Activated CD4-positive, alpha-beta T cell treated with anti-CD3 and anti-CD28 coated beads, Interleukin-2, amount 10 ng/mL, durations not matched to agents 7 days and 5 days (primary cell): ENCODE measurements around the gene FAM111A. TPM values are rescaled to one million over a fixed set of nuclear protein-coding genes. Genes with fewer than 3 reads are reported as not detected.
A peak's percentile ranks its signal among the peaks of the same experiment; 100 is the strongest.
"Not testable (repeated sequence)": the region's sequence is repeated elsewhere in the genome, so short reads cannot be mapped to it uniquely, and the experiment has no call there.

Source experiments
- CTCF ChIA-PET: fragments of 350-600 bp; sonication (Branson Sonifier 250); formaldehyde crosslinking; loops from one replicate; lab custom pipeline; 2021; ENCODE audit warnings: antibody characterized with exemption; lab: Charles Lee
- POLR2A ChIA-PET: fragments of 350-600 bp; sonication (Branson Sonifier 250); formaldehyde crosslinking; loops from one replicate; lab custom pipeline; 2021; ENCODE audit warnings: antibody characterized with exemption; lab: Charles Lee
- DNase-seq: peaks from one replicate; pipeline ENCODE4 v3.0.0-alpha.2; 2020
- H3K27ac Mint-ChIP-seq: one replicate; pipeline ENCODE4 v1.8.0; 2021; ENCODE audit warnings: mild to moderate bottlenecking, moderate library complexity, mixed read lengths
- H3K27me3 Mint-ChIP-seq: one replicate; pipeline ENCODE4 v1.8.0; 2021; ENCODE audit warnings: mixed read lengths
- H3K36me3 Mint-ChIP-seq: one replicate; pipeline ENCODE4 v1.8.0; 2021; ENCODE audit warnings: low read depth, mixed read lengths
- H3K4me1 Mint-ChIP-seq: one replicate; pipeline ENCODE4 v1.8.0; 2021; ENCODE audit warnings: mixed read lengths
- H3K4me3 Mint-ChIP-seq: one replicate; pipeline ENCODE4 v1.8.0; 2021; ENCODE audit warnings: mild to moderate bottlenecking, moderate library complexity, mixed read lengths
- H3K9me3 Mint-ChIP-seq: one replicate; pipeline ENCODE4 v1.8.0; 2021; ENCODE audit warnings: mixed read lengths
- total RNA-seq, 2 experiments: library from RNA; stranded (reverse); gene quantifications; one replicate each; pipeline ENCODE4 v1.2.3, GENCODE V29; 2021

The FAM111A gene, protein sequence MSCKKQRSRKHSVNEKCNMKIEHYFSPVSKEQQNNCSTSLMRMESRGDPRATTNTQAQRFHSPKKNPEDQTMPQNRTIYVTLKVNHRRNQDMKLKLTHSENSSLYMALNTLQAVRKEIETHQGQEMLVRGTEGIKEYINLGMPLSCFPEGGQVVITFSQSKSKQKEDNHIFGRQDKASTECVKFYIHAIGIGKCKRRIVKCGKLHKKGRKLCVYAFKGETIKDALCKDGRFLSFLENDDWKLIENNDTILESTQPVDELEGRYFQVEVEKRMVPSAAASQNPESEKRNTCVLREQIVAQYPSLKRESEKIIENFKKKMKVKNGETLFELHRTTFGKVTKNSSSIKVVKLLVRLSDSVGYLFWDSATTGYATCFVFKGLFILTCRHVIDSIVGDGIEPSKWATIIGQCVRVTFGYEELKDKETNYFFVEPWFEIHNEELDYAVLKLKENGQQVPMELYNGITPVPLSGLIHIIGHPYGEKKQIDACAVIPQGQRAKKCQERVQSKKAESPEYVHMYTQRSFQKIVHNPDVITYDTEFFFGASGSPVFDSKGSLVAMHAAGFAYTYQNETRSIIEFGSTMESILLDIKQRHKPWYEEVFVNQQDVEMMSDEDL
- 100 to 1,000 TPM; 208 to 258 TPM for total RNA-seq

DNA sequence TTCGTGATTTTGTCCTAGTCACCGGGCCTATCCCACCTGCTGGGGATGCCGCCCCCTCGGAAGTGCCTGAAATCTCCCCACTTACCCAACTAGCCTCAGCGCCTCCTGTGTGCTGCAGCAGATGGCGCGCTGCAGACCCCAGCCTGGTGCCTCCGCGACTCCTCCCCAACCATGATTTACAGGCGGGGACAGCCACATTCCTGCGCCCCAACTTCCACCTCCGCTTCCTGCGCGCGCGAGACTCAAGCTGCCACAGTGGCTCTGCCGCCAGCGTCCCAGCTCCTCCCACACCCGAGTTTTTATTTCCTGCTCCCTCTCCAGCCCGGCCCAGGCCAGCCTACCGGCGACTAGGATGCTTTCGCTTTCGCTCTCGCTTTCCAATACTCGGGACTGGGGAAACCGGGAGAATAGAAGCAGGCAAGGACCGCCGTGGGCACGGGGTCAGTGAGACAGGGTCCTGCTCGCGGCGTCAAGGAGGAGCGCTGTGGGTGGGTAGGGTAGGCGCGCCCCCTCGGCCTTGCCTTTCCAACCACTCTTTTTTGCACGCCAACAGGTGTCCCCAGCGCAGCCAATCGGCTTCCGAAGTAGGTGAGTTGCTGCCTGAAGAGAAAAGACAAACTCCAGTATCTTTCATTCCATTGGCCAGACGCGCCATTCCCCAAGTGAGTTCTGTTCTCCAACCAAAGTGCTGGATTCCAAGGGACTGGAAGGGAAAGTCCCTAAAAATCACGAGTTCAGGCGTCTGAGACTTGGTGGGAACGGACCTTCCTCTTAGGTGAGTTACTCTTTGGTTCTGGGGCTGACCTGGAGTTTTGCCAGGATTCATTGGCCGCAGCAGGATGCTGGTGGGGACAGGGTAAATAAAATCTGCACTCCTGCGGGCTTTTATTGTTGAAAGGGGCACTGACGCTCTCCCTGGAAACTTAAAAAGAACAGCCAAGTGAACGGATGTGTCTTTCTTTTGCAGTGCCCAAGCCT lies at the start of gene FAM111A:
TSS of gene FAM111A (plus strand) at position 327 of the 978 bp plus-strand sequence. CDS start 6,017 bp downstream, outside the sequence.
- peak within 1 kb of the TSS; percentile 96 for H3K27ac Mint-ChIP-seq
- H3K9me3 Mint-ChIP-seq = no peaks in the 10 kb centered on the region
- peaks cover 47% of the 10 kb centered on the region for H3K36me3 Mint-ChIP-seq
- peaks cover 52% of the 10 kb centered on the region for H3K4me1 Mint-ChIP-seq
- H3K27me3 Mint-ChIP-seq = no peaks in the 10 kb centered on the region
- peak within 1 kb of the TSS; percentile 89 for H3K4me3 Mint-ChIP-seq
- DNase-seq = peak; percentile 94
- CTCF ChIA-PET = interaction anchor here (1.0 to 5.9 kb wide), 8 partner anchors 14 to 85 kb away, joined by 3 to 43 read pairs (median 4); partner anchors contain the start of gene DTX4
- POLR2A ChIA-PET = interaction anchor here (0.7 to 1.4 kb wide), 4 partner anchors 10 to 37 kb away, joined by 3 to 9 read pairs (median 6); no protein-coding TSS in a partner anchor

DNA sequence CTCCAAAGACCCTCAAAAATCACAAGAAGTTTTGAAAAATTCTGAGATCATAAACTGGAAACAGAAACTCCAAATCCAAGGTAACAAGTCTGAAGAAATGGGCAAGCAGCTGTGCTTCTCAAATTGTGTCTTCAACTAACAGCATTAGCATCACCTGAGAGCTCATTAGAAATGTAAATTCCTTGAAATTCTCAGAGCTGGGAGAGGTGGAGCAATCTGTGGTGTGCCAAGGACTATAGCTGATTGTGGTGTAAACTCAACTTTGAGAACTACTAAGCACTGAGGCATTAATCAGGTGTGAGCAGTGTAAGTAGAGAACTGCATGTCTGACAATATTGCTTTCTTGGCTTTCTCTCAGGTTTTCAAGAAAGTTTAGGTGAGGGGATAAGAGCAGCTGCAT lies 49.1 kb upstream of the FAM111A start:
- POLR2A ChIA-PET, H3K4me1 Mint-ChIP-seq, H3K4me3 Mint-ChIP-seq, CTCF ChIA-PET, H3K27ac Mint-ChIP-seq, H3K36me3 Mint-ChIP-seq, DNase-seq, H3K9me3 Mint-ChIP-seq: not testable (repeated sequence)
- peaks cover 13% of the 10 kb centered on the region for H3K27me3 Mint-ChIP-seq

DNA sequence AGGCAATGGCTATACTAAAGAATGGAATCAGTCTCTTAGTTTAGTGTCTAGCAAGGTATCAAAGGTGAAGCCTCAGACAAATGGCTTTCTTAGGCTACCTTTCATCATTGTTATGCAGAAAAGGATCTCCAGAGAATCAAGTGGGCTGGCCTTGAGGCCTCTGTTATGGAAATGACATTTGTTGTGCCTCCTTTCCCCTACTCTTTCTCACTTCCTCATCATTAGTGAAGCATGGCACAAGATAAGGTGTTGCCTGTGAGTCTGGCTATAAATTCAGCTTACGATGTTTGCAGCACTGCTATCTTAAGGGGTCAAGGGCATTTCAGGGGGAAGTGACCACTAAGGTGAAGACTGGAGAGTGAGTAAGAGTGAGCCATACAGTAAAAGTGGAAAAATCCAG lies 47.4 kb upstream of the FAM111A start:
- POLR2A ChIA-PET, H3K9me3 Mint-ChIP-seq, H3K4me3 Mint-ChIP-seq, H3K36me3 Mint-ChIP-seq, DNase-seq, H3K4me1 Mint-ChIP-seq, H3K27ac Mint-ChIP-seq: not testable (repeated sequence)
- CTCF ChIA-PET = interaction anchor here (1.5 kb wide), 1 partner anchor 41 kb away, joined by 5 read pairs; no protein-coding TSS in a partner anchor
- H3K27me3 Mint-ChIP-seq = peaks cover 15% of the 10 kb centered on the region

DNA sequence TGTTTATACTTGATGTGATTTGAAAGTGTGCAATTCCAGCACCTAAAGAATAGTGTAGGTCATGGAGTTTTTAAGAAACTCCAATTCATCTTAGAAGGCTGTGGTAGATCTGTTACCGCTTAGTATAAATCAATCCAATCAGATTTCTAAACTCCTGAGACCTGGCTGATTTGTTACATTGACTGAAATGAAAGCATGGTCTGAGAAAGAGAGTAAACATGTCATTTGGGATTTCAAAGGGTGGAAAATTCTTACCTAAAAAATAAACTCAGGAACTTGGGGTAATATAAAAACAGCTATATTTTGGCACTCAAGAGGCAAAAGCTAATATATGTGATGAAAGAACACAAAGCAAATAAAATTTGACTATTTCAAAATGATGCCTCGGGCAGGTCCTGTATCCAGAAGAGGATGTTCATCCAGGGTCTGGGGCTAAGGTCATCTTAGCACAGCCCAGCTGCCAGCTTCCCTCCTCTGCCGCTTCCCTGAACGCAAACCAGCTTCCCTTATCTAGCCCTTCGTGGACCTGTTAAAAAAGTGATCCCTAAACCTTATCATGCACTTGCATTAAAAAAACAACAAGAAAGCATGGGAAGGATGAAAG lies 46.6 kb upstream of the FAM111A start:
- POLR2A ChIA-PET, H3K4me1 Mint-ChIP-seq, H3K4me3 Mint-ChIP-seq, DNase-seq, H3K36me3 Mint-ChIP-seq, H3K9me3 Mint-ChIP-seq, H3K27ac Mint-ChIP-seq: not testable (repeated sequence)
- H3K27me3 Mint-ChIP-seq = peaks cover 16% of the 10 kb centered on the region
- CTCF ChIA-PET = interaction anchor here (0.8 to 1.9 kb wide), 4 partner anchors 23 to 61 kb away, joined by 3 to 9 read pairs (median 5); no protein-coding TSS in a partner anchor

DNA sequence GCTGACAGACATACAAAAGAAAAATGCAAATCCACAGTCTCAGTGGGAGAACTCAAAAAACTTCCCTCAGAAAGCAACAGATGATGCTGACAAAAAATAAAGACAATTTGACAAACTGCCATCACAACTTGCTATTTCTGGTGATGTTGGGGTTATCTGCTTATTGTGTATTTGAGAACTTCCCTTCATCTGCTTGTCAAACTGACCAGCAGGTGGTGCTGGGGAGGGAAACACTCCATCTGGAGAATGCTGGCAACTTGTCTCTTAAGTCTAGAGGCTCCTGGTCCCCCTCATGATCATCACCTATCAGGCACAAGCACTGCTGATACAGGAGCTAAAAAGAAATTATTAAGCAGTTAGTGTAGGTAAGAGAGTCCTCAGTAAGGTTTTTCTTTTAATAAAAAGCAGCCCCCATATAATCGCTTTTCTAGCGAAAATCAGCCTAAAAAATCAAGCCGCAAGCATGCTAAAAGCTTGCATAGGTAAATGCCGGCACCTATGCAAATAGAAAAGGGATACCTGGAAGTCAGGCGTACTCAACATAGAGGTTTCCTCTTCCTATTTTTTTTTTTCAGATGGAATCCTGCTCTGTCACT lies 45.4 kb upstream of the FAM111A start:
- Mint-ChIP-seq H3K9me3 (no peaks in the 10 kb centered on the region), H3K27me3 (peaks cover 20% of the 10 kb centered on the region), H3K4me1 (peaks cover 17% of the 10 kb centered on the region), H3K36me3 (no peaks in the 10 kb centered on the region), H3K4me3 (no peak overlapping the region), H3K27ac (no peak overlapping the region)
- ChIA-PET POLR2A (interaction anchor here (0.7 kb wide), 1 partner anchor 428 kb away, joined by 3 read pairs; no protein-coding TSS in a partner anchor), CTCF (interaction anchor here (0.9 to 1.9 kb wide), 5 partner anchors 11 to 160 kb away, joined by 3 to 9 read pairs (median 5); no protein-coding TSS in a partner anchor)
- peak; percentile 78 for DNase-seq

DNA sequence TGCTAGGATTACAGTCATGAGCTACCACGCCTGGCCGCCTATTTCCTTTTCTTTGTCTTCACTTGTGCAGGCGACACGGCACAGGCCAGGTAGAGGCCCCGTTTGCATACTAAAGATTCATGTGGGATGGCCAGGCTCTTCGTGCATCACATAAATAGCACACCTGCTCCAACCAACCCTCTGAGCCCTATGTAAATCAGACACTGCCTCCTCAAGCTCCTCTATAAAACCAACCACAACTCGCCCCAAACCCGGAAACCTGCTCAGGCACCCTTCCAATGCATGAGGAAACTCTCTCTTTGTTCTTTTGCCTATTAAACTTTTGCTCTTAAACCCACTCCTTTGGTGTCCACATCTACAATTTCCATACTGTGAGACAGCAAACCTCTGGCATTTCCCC lies 44.7 kb upstream of the FAM111A start:
- POLR2A ChIA-PET, H3K27ac Mint-ChIP-seq, H3K36me3 Mint-ChIP-seq, H3K9me3 Mint-ChIP-seq, DNase-seq, H3K4me3 Mint-ChIP-seq: not testable (repeated sequence)
- H3K4me1 Mint-ChIP-seq = peaks cover 24% of the 10 kb centered on the region
- H3K27me3 Mint-ChIP-seq = peaks cover 20% of the 10 kb centered on the region
- CTCF ChIA-PET = interaction anchor here (0.9 to 1.9 kb wide), 4 partner anchors 10 to 160 kb away, joined by 3 to 9 read pairs (median 5); no protein-coding TSS in a partner anchor

DNA sequence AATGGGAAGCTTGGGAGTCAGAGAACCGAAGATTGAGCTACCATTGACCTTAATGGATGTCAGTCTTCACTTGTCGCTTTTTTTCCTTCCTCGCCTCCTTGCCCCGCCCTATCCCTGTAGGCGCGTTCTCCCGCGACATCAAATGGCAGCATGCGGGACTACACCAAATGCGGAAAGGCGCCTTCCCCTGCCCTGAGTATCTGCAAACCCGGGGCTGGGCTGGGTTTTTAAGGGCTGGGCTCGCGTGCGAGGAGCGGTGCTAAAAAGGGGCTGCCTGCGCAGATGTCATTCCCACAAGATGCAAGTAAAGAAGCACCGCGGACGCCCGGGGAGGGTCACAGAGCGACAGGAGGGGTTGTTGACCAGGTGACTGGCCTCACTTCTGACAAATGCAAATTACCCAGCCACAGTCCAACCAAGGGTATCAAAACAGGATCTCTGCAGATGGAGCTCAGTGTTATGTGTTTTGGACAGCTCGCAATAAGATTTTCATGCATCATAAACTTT lies 40.3 kb upstream of the FAM111A start:
- peaks cover 44% of the 10 kb centered on the region for H3K4me1 Mint-ChIP-seq
- peaks cover 17% of the 10 kb centered on the region for H3K36me3 Mint-ChIP-seq
- ChIA-PET CTCF (interaction anchor here (1.0 to 1.4 kb wide), 2 partner anchors 8 to 69 kb away, joined by 3 to 6 read pairs; partner anchors contain the start of gene DTX4), POLR2A (no interaction called here)
- peaks cover 7% of the 10 kb centered on the region for H3K9me3 Mint-ChIP-seq
- H3K27ac Mint-ChIP-seq = peak overlapping the region; percentile 61
- peak; percentile 69 for DNase-seq
- H3K27me3 Mint-ChIP-seq = peaks cover 22% of the 10 kb centered on the region
- peak overlapping the region; percentile 67 for H3K4me3 Mint-ChIP-seq

DNA sequence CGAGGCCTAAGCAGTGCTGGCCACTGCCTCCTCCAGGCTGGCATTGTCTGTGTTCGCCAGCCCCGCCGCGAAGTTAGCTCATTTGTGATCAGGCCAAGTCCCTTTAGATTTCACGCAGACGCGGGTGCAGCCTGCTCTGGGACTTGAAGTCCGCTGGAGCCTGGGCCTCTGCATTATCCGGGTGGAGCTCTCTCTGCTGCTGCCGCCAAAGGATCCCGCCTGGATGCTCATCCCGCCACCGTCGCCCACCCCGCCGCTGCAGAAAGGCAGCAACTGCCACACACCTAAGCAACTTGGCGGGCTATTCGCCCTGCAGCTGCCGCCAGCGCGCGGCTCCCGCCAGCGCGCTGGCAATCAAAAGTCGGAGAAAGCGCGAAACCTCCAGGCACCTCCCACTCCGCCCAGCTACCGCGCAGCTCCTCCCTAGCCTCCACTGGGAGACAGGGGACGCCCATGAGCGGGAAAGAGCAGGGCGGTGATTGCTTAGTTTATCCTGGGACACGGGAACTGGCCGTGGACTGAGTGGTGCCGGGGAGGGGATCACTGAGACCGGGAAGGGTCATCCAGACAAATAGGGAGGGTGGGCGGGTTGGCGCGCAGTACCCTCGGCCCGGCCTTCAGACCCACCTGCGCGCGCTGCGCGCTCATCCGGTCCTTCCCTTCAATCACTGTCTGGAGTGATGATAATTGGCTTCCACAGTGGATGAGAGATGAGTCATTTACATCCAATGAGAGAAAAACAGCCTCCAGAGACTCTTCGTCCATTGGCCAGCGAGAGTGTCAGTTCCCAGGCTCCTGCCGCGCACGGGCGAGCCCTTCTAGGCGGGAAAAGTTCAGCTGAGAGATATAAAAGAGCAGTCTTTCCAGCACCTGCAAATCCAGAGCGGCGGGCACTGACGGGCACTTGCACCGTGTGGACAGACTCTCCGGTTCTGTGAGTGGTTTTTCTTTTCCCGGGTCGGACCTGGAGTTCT lies 36.0 kb upstream of the FAM111A start, which contains the start of gene FAM111B:
TSS of gene FAM111B (plus strand) at position 875 of the 974 bp plus-strand sequence. CDS start 2,389 bp downstream, outside the sequence.
- Mint-ChIP-seq H3K36me3 (peaks cover 55% of the 10 kb centered on the region), H3K4me1 (peaks cover 71% of the 10 kb centered on the region), H3K4me3 (peak within 1 kb of the TSS; percentile 95), H3K9me3 (peaks cover 7% of the 10 kb centered on the region), H3K27me3 (peaks cover 4% of the 10 kb centered on the region), H3K27ac (peak within 1 kb of the TSS; percentile 91)
- CTCF ChIA-PET = interaction anchor here (0.6 to 2.7 kb wide), 11 partner anchors 9 to 165 kb away, joined by 3 to 19 read pairs (median 4); partner anchors contain the start of genes DTX4 and FAM111A
- POLR2A ChIA-PET = interaction anchor here (0.6 to 1.2 kb wide), 3 partner anchors 29 to 510 kb away, joined by 3 to 6 read pairs (median 3); partner anchors contain the start of gene FAM111A
- peak; percentile 88 for DNase-seq

DNA sequence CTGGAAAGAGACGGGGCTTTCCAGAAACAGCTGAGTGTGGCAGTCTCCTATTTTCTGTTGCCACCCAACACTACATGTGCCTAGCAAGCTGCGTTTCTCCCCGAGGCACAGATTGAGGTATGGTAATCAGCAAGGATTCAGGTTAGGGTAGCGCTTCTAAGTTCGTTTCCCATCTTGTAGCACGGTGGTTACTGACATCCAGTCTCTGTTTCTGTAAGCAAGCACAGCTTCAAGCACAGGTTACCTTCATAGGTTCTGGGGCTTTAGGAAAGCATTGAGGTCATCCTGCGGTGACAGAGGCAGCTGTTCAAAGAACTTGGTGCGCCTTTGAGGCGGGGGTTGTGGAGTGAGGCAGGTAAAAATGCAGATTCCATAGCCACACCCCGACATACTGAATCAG lies 34.9 kb upstream of the FAM111A start:
- peak overlapping the region; percentile 95 for H3K4me3 Mint-ChIP-seq
- peak; percentile 49 for DNase-seq
- H3K36me3 Mint-ChIP-seq = peaks cover 64% of the 10 kb centered on the region
- H3K27ac Mint-ChIP-seq = peak overlapping the region; percentile 91
- H3K9me3 Mint-ChIP-seq, H3K27me3 Mint-ChIP-seq: not testable (repeated sequence)
- ChIA-PET POLR2A (interaction anchor here (0.7 kb wide), 1 partner anchor 37 kb away, joined by 4 read pairs; no protein-coding TSS in a partner anchor), CTCF (interaction anchor here (0.6 to 2.7 kb wide), 6 partner anchors 10 to 95 kb away, joined by 3 to 19 read pairs (median 4); partner anchors contain the start of gene DTX4)
- H3K4me1 Mint-ChIP-seq = peaks cover 69% of the 10 kb centered on the region

DNA sequence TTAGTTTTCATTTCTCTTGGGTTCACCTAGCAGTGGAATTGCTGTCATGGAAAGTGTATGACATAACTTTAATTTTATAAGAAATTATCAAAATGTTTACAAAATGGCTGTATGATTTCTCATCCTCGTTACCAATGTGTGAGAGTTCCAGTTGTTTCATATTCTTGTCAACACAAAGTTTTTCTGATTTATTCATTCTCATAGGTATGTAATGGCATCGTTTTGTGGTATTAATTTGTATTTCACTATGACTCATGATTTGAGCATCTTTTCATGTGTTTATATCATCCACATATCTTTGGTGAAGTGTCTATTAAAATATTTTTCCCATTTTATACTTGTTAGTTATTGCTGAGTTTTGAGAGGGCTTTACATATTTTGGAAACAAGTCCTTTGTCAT lies 30.2 kb upstream of the FAM111A start:
- Mint-ChIP-seq H3K36me3 (peaks cover 93% of the 10 kb centered on the region), H3K4me1 (peaks cover 66% of the 10 kb centered on the region), H3K27me3 (no peaks in the 10 kb centered on the region), H3K4me3 (no peak overlapping the region), H3K9me3 (peaks cover 13% of the 10 kb centered on the region), H3K27ac (no peak overlapping the region)
- DNase-seq = no peak
- ChIA-PET CTCF (no interaction called here), POLR2A (interaction anchor here (0.6 kb wide), 1 partner anchor 560 kb away, joined by 3 read pairs; no protein-coding TSS in a partner anchor)
